Middle frontal gyrus (tissue), 1 donor: Measurements from ENCODE around the gene ZNF440.
"Not testable (repeated sequence)": the region's sequence is repeated elsewhere in the genome, so short reads cannot be mapped to it uniquely, and the experiment has no call there.

Source experiments
- DNase-seq: peaks from one replicate; pipeline ENCODE4 v3.0.0-alpha.2; 2015; ENCODE audit warnings: low spot score; ENCODE audit errors: extremely low spot score

Gene ZNF440

DNA sequence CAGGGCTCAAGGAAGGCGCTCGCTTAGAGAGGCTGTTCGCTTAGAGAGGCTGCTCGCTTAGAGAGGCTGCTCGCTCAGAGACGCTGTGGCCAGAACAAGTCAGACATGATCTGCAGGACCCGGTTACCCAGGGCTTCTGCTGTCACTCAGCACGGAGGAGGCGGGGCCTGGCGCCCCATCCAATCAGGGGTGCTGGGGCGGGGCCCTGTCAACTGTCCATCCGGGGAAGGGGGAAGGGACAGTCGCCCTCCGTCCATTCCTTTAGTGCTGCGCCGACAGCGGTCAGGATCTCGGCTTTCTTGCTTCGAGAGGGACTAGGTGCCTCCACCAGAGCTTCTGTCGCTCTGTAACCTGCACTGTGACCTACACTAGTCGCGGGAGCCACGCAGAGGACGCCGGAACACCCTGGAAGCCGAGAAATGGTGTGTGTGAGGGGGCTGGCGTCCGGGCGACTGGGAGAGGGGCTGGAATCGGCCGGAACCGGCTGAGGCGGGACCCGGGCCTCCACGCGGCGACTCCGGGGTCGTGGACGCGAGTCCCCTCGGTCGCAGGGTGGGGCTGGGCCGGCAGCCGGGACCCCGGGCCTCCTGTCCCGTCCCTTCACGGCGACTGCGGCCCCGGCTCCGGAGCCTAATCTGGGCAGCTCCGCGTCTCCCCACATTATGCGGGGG, at the start of gene ZNF440:
Gene ZNF440, plus strand, starts transcription at position 245 of the 671 bp plus-strand sequence. Its CDS starts 175 bp downstream, at position 420.
- DNase-seq: peak; percentile 91

DNA sequence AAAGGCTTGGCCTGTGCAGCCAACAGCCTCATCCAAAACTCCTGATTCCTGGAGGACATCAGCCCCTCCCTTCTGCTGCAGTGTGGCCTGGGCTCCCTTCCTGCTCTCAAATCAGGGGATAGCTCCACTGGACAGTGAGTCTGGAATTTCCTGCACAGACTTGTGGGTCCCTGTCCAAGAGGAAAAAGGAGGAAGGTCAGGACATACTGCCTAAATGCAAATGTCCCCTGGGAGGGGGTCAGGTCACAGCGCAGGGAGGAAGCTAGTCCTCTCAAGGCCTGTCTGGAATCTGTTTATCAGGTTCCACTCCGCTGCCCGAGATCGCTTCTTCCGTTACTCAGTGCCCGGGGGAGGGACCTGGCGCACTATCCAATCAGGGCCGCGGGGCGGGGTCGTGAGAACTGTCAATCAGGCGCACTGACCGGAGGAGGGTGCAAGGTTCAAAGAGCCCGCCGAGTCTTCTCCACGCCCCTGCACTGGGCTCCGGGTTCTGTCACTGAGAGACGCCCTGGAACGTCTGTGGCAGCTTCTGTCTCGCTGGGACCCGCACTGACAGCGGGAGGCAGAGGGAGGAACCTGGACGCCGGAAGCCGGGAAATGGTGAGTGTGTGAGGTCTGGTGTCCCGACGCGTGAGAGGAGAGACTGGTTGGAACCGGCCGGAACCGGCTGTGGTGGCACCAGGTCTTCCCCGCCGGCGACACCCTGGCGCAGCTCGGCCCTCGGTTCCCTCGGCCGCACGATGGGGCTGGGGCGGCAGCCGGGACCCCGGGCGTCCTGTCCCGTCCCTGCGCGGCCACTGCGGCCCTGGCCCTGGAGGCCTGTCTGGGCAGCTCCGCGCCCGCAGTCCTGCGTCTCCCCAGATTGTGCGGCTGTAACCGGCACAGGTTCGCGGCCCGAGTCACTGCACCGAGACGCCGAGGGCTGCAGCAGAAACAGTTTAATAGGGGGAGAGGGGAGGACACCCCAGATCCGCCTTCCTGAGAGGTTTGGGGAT, 47.2 kb upstream of the ZNF440 start, which contains the start of gene ZNF441:
Gene ZNF441, plus strand, starts transcription at position 404 of the 995 bp plus-strand sequence. Its CDS starts 194 bp downstream, at position 598.
- peak; percentile 96 for DNase-seq

DNA sequence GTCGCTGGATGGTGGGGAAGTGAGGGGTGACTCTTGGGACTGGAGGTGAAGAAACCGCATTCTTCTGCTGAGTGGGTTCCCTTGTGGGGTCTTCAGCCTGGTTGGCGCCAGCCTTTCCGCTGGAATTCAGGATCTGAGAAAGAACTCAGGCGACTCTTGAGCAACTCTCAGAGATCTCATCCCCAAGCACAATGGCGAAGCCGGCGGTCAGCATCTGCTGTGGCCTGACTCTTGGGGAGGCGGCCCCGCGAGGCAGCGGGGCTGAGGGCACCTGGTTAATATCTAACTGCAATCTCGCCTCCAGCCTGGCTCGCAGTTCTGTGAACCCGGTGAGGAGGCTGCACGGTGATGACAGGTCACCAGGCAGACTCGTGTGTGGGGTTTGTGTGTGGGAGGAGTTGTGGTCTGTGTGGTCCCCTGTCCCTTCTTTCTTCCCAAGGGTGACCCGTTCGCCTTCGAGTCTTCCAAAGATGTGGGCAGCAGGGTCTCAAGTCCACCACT, 46.4 kb upstream of the ZNF440 start:
- DNase-seq: no peak

DNA sequence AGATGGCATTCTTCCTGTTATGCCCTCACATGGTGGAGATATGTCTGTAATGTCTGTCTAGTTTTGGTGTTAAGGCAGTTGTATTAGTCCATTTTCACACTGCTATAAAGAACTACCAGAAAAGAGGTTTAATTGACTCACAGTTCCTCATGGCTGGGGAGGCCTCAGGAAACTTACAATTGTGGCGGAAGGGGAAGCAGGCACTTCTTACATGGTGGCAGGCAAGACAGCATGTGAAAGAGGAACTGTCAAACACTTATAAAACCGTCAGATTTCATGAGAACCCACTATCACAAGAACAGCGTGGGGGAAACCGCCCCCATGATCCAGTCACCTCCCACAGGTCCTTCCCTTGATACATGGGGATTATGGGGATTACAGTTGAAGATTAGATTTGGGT, 44.1 kb upstream of the ZNF440 start:
- DNase-seq: no peak

DNA sequence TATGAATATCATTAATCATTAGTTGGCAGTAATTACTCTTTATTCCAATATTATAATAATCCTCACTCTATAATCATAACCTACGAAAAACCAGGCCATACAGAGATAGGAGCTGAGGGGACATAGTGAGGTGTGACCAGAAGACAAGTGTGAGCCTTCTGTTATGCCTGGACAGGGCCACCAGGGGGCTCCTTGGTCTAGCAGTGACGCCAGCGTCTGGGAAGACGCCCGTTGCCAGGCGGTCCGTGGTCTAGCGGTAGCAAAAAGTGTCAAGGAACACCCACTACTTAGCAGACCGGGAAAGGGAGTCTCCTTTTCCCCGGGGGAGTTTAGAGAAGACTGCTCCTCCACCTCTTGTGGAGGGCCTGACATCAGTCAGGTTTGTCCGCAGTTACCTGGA, 42.6 kb upstream of the ZNF440 start:
- not testable (repeated sequence) for DNase-seq

DNA sequence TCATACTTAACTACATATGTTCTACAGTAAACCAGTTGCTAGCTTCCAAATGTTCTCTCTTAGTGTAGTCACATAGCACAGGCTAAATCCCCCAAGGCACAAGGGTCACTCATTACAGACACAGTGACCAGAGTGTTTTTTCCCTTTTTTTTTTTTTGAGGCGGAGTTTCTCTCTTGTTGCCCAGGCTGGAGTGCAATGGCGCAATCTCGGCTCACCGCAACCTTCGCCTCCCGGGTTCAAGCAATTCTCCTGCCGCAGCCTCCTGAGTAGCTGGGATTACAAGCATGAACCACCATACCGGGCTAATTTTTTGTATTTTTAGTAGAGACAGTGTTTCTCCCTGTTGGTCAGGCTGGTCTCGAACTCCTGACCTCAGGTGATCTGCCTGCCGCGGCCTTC, 37.4 kb upstream of the ZNF440 start:
- not testable (repeated sequence) for DNase-seq

DNA sequence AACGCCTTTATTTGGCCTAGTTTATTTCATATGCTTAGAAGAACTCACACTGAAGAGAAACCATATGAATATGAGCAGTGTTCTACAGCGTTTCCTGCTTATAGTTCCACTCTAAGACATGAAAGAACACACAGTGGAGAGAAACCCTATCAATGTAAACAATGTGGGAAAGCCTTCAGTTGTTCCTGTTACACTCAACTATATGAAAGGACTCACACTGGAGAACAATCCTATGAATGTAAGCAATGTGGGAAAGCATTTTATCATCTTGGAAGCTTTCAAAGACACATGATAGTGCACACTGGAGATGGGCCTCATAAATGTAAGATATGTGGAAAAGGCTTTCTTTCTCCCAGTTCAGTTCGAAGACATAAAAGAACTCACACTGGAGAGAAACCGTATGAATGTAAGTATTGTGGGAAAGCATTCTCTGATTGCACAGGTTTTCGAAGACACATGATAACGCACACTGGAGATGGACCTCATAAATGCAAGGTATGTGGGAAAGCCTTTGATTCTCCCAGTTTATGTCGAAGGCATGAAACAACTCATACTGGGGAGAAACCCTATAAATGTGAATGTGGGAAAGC, 33.5 kb upstream of the ZNF440 start:
- no peak for DNase-seq

DNA sequence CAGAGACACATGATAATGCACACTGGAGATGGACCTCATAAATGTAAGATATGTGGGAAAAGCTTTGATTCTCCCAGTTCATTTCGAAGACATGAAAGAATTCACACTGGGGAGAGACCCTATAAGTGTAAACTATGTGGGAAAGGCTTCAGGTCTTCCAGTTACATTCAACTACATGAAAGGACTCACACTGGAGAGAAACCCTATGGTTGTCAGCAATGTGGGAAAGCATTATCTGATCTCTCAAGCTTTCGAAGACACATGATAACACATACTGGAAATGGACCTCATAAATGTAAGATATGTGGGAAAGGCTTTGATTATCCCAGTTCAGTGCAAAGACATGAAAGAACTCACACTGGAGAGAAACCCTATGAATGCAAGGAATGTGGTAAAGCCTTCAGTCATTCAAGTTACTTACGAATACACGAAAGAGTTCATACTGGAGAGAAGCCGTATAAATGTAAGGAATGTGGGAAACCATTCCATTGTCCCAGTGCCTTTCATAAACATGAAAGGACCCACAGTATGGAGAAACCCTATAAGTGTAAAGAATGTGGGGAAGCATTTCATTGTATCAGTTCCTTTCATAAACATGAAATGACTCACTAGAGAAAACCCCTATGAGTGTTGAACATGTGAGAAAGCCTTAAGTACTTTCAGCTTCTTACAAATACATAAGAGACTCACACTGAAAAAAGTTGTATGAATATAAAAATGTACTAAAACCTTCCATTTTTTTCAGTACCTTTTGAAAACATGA, 32.6 kb upstream of the ZNF440 start:
- no peak for DNase-seq

DNA sequence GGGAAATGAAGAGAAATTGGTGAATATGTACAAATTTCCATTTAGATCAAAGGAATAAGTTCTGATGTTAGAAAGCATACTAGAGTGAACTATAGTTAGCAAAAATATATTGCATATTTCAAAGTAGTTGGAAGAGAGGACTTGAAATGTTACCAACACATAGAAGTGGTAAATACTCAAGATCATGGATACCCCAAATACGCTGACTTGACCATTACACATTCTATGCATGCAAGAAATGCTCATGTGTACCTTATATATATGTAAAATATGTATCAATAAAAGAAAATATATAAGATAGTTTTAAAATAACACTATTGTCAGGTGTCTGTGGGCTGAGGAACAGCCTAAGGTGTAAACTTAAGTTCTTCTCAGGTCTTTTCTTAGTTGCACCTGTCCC, 30.3 kb upstream of the ZNF440 start:
- DNase-seq: no peak

DNA sequence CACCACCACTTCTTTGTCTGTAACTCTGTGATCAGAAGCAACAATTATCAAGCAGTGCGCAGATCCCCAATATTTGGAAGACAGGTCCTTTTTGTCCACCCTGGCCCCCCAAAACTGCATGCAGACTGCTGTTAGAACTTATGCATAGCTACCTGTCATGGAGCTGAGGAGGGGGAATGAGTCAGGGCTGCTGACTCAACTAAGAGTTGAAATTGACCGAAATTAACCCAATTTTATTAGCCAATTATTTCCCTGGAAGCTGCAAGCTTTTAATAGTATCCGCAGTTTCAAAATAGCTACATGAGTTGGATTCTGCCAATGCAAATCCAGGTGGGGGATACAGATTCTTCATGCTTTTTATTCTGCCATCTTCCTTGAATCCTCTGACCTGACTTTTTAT, 29.7 kb upstream of the ZNF440 start:
- no peak for DNase-seq

DNA sequence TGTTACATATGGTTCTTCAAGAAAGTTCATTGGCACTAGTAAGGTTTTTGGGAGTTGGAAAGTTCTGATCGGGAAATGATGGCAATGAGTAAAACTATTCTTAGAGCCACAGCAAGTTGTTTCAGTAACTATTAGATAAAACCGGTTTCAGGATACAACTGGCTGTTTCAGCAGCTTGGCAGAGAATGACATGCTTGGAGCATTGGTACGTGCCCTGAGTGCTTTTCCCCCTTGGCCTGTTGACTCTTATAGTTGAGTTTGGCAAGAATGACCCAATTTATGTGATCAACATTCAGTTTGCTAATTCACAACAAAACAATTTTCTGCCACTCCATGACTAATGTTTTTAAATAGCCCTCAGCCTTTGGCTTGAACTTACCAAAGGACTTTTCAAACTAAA, 26.5 kb upstream of the ZNF440 start:
- DNase-seq: no peak

DNA sequence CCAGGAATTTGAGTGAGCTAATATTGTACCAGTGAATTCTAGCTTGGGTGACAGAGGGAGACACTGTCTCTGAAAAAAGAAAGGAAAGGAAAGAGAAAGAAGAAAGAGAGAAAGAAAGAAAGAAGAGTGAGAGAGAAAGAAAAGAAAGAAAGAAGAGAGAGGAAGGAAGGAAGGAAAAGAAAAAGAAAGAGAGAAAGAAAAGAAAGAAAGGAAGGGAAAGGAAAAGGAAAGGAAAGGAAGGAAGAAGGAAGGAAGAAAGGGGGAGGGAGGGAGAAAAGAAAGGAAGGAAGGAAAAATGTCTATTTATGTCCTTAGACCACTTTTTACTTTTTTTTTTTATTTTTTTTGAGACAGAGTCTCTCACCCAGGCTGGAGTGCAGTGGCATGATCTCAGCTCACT, 21.1 kb upstream of the ZNF440 start:
- DNase-seq: no peak

DNA sequence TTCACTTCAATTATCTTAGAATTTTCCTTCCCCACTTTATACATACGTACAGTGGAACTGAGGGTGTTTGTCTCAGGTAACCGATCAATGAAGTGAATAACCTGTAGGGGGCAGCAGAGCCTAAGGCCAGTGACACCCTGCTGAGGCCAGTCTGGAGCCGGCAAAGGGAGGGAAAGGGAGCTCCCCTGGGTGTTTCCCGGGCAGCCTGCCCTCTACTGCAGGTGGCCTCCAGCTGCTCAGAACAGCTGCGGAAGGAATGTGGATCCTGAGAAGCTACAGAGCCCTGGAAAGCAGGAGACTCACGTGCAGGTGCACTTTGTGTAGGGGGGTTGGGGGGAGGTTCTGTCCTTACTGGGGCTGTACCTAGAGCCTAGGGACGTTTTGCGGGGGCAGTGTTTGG, 16.6 kb upstream of the ZNF440 start:
- peak; percentile 65 for DNase-seq

DNA sequence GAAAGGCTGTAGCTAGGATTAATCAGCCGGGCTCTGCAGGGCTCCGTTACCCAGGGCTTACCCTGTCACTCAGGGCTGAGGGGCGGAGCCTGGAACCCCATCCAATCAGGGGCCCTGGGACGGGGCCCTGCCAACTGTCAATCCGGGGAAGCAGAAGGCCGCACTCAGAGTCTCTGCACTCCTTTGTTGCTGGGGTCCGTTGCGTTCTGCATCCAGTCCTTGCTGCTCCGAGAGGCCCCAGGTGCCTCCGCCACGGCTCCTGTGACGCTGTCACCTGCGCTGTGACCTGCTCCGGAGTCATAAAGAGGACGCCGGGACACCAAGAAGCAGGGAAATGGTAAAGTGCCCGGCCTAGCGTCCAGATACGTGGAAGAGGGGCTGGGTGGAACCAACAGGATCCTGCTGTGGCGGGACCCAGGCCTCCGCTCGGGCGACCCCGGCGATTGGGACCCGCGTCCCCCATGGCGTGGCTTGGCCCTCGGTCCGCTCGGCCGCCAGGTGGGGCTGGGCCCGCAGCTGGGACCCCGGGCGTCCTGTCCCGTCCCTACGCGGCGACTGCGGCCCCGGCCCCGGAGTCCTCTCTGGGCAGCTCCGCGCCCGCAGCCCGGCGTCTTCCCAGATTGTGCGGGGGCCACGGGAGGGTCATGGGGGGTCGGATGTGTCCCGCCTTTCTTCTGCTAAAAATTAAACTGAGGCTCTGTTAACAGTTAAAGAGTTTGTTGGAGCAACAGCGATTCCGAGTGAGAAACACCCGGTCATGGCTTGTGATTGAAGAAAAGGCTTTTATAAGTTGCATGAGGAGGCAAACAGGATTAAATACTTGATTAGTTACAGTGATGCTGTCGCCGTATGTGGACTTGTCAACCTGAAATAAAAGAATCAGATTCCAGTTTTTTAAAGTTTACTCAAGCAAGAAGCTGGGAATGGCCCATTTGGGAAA, 15.4 kb upstream of the ZNF440 start, which contains the start of gene ZNF491:
Gene ZNF491, plus strand, starts transcription at position 133 of the 940 bp plus-strand sequence. CDS start 7,431 bp downstream, outside the sequence.
- DNase-seq: peak; percentile 84

DNA sequence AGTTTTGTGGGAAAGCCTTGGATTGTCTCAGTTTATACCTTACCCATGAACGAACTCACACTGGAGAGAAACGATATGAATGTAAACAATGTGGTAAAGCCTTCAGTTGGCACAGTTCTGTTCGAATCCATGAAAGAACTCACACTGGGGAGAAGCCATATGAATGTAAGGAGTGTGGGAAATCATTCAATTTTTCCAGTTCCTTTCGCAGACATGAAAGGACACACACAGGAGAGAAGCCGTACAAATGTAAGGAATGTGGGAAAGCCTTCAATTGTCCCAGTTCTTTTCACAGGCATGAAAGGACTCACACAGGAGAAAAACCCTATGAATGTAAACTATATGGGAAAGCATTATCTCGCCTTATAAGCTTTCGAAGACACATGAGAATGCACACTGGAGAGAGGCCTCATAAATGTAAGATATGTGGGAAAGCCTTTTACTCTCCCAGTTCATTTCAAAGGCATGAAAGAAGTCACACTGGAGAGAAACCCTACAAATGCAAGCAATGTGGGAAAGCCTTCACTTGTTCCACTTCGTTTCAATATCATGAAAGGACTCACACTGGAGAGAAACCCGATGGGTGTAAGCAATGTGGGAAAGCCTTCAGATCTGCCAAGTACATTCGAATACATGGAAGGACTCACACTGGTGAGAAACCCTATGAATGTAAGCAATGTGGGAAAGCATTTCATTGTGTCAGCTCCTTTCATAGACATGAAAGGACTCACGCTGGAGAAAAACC, 7.5 kb upstream of the ZNF440 start:
- no peak for DNase-seq

DNA sequence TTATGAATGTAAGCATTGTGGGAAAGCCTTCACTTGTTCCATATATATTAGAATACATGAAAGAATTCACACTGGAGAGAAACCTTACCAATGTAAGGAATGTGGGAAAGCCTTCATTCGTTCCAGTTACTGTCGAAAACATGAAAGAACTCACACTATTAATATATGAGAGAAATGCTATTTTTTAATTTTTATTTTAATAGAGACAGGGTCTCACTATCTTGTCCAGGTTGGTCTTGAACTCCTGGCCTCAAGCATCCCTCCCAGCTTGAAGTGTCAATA, 7.0 kb upstream of the ZNF440 start:
- no peak for DNase-seq

DNA sequence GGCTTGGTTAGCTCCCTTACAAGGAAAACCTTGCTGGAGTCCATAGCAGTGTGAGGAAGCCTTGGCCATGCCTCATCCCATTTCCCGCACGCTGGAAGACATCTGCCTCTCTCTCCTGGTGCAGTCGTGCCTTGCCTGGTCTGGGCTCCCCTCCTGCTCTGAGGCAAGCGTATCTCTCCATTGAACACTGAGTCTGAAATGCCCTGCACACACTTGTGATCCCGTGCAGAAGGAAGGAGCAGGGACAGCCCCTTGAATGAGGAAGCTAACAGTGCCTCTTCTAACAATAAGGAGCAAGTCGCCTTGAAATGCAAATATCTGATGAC, 407 bp upstream of the ZNF440 start:
- no peak for DNase-seq

DNA sequence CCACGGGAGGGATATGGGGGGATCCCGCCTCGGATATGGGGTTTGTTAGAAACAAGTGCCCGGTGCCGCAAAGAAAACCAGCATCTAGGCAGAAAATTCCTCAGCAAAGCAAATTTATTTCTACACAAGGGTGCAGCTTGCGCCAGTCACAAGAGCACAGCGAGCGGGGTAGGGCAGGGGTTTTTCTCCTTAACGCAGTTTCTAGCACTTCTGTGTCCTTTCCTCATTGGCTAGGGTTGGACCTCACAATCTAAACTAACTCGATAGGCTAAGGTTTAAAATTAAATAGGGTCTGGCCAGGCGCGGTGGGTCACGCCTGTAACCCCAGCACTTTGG, 595 bp downstream of the ZNF440 start:
- DNase-seq: no peak

DNA sequence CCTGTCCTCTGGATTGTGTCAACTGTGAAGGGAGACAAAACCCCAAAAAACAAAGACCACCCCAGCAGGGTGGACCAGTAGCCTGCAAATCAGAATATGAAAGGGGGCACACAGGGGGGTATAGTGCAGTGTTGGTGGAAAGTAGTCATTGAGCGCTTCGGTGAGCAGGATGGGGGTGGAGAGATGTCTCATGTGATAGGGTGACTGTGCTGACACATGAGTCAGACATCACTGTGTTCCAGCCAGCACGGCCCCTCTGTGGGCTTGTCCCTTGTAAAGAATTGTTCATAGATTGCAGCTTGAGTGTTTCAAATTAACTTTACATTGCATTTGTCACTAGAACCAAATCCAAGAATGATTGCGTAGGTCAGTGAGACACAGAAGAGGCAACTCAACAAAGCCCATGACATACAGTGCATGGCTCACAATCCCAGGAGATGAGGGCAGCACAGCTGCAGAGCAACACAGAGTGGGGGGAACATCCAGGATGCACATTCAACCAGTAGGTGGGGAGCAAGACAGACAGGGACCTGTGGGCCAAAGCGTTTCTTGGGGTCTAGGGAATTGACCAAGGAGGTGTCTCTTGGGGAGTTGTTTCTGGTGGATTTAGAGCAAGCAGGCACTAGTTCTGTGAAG, 7.5 kb downstream of the ZNF440 start:
- DNase-seq: no peak
